GM18526 (cell line): ENCODE data around the gene PSMD8.

Experiments used
- POLR2A ChIP-seq: IDR thresholded peaks from 3 replicates; pipeline ENCODE4 v1.6.1; 2011; ENCODE audit not compliant: insufficient read length; ENCODE audit errors: extremely low read depth

The PSMD8 gene

GRCh38 chr19:38394488-38394887 is 20.1 kb downstream of the PSMD8 start:
- TF ChIP-seq POLR2A: no peak

- no peak for TF ChIP-seq POLR2A
Observed at GRCh38 chr19:38395381-38396114, 21.2 kb downstream of the PSMD8 start.

- TF ChIP-seq POLR2A: no peak
Observed at GRCh38 chr19:38399081-38399480, 24.7 kb downstream of the PSMD8 start.

GRCh38 chr19:38399537-38399936 is 25.2 kb downstream of the PSMD8 start:
- TF ChIP-seq POLR2A: no peak

GRCh38 chr19:38400361-38400760 is 26.0 kb downstream of the PSMD8 start:
- no peak for TF ChIP-seq POLR2A

- TF ChIP-seq POLR2A: no peak
Observed at GRCh38 chr19:38401148-38401547, 26.8 kb downstream of the PSMD8 start.

GRCh38 chr19:38402623-38402966 is 28.2 kb downstream of the PSMD8 start:
- TF ChIP-seq POLR2A: no peak

GRCh38 chr19:38402967-38403674 is 28.8 kb downstream of the PSMD8 start, which contains the start of gene FAM98C:
TSS of gene FAM98C (plus strand) at chr19:38403093. CDS start at chr19:38403154, 61 bp downstream.
- peak; percentile 46 for TF ChIP-seq POLR2A

- no peak for TF ChIP-seq POLR2A
Observed at GRCh38 chr19:38404858-38405257, 30.5 kb downstream of the PSMD8 start.

- no peak for TF ChIP-seq POLR2A
Observed at GRCh38 chr19:38405276-38405675, 30.9 kb downstream of the PSMD8 start.

- TF ChIP-seq POLR2A: no peak
Observed at GRCh38 chr19:38409631-38410133, 35.3 kb downstream of the PSMD8 start.

GRCh38 chr19:38411041-38411712 is 36.8 kb downstream of the PSMD8 start:
- TF ChIP-seq POLR2A: no peak

- TF ChIP-seq POLR2A: no peak
Observed at GRCh38 chr19:38412491-38412890, 38.1 kb downstream of the PSMD8 start.

- TF ChIP-seq POLR2A: no peak
Observed at GRCh38 chr19:38412961-38413360, 38.6 kb downstream of the PSMD8 start.

GRCh38 chr19:38413416-38413815 is 39.0 kb downstream of the PSMD8 start:
- TF ChIP-seq POLR2A: no peak

GRCh38 chr19:38417146-38417543 is 42.8 kb downstream of the PSMD8 start:
- TF ChIP-seq POLR2A: no peak
